Effector memory CD4-positive, alpha-beta T cell (primary cell): ENCODE data around the gene KLRK1.

Experiments used
- DNase-seq, 3 donors: peaks; one replicate each; pipeline ENCODE4 v3.0.0-alpha.2; 2020
- H3K27ac ChIP-seq: 2 replicates; pipeline ENCODE4 v1.7.0; 2013; ENCODE audit warnings: mild to moderate bottlenecking, low read length, moderate library complexity; ENCODE audit not compliant: insufficient read depth, poor library complexity, severe bottlenecking
- H3K27me3 ChIP-seq: replicated peaks from 2 replicates; pipeline ENCODE4 v1.7.0; 2013; ENCODE audit warnings: mild to moderate bottlenecking, low read length; ENCODE audit not compliant: insufficient read depth, control insufficient read depth, poor library complexity, severe bottlenecking
- H3K36me3 ChIP-seq: 2 replicates; pipeline ENCODE4 v1.7.0; 2013; ENCODE audit warnings: mild to moderate bottlenecking, low read length, moderate library complexity; ENCODE audit not compliant: control insufficient read depth, insufficient read depth
- H3K4me1 ChIP-seq: 2 replicates; pipeline ENCODE4 v1.7.0; 2013; ENCODE audit warnings: low read length, mild to moderate bottlenecking; ENCODE audit not compliant: control insufficient read depth, insufficient read depth, poor library complexity, severe bottlenecking
- H3K4me3 ChIP-seq: 2 replicates; pipeline ENCODE4 v1.7.0; 2013; ENCODE audit warnings: low read length, low read depth, mild to moderate bottlenecking; ENCODE audit not compliant: insufficient read depth, poor library complexity, severe bottlenecking
- H3K9me3 ChIP-seq: 2 replicates; pipeline ENCODE4 v1.7.0; 2013; ENCODE audit warnings: mild to moderate bottlenecking, low read length, moderate library complexity; ENCODE audit not compliant: control insufficient read depth

KLRK1 gene

GRCh38 chr12:10363914-10364814 lies 25.7 kb downstream of the KLRK1 start:
- no peaks in the 10 kb centered on the region for H3K27me3 ChIP-seq
- no peak for DNase-seq
- H3K4me1 ChIP-seq, result peaks cover 5% of the 10 kb centered on the region
- peak overlapping the region; percentile 61 for H3K27ac ChIP-seq
- no peaks in the 10 kb centered on the region for H3K36me3 ChIP-seq
- H3K4me3 ChIP-seq, result peak overlapping the region; percentile 91
- no peaks in the 10 kb centered on the region for H3K9me3 ChIP-seq

DNA sequence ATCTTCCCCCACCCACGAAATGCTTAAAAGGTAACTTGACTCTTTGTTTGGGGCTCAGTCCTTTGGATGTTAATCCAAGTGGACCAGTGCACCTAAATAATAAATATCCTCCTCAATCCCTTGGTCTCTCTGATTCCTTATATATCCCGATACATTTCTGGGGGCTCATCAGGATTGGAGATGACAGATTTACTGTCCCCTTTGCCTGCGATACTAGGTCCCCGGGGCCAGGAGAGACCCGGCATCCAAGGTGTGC lies 26.3 kb downstream of the KLRK1 start:
- DNase-seq, result no peak
- Histone ChIP-seq H3K36me3 (no peaks in the 10 kb centered on the region), H3K4me1 (peaks cover 5% of the 10 kb centered on the region), H3K4me3 (no peak overlapping the region), H3K27me3 (no peaks in the 10 kb centered on the region), H3K9me3 (no peaks in the 10 kb centered on the region), H3K27ac (no peak overlapping the region)

- DNase-seq, result no peak
- Histone ChIP-seq H3K9me3 (no peaks in the 10 kb centered on the region), H3K36me3 (no peaks in the 10 kb centered on the region), H3K4me1 (peaks cover 5% of the 10 kb centered on the region), H3K4me3 (no peak overlapping the region), H3K27ac (no peak overlapping the region), H3K27me3 (no peaks in the 10 kb centered on the region)
Observed at GRCh38 chr12:10362828-10363657, 26.8 kb downstream of the KLRK1 start.

GRCh38 chr12:10362325-10362724 lies 27.5 kb downstream of the KLRK1 start:
- H3K27me3 ChIP-seq, result no peaks in the 10 kb centered on the region
- H3K9me3 ChIP-seq, result no peaks in the 10 kb centered on the region
- H3K27ac ChIP-seq, result no peak overlapping the region
- H3K4me3 ChIP-seq, result no peak overlapping the region
- no peaks in the 10 kb centered on the region for H3K36me3 ChIP-seq
- H3K4me1 ChIP-seq, result peaks cover 5% of the 10 kb centered on the region
- no peak for DNase-seq

- Histone ChIP-seq H3K27ac (no peak overlapping the region), H3K4me1 (peaks cover 5% of the 10 kb centered on the region), H3K36me3 (no peaks in the 10 kb centered on the region), H3K9me3 (no peaks in the 10 kb centered on the region), H3K4me3 (no peak overlapping the region), H3K27me3 (no peaks in the 10 kb centered on the region)
- DNase-seq, result no peak
Observed at GRCh38 chr12:10361622-10362021, 28.2 kb downstream of the KLRK1 start.

DNA sequence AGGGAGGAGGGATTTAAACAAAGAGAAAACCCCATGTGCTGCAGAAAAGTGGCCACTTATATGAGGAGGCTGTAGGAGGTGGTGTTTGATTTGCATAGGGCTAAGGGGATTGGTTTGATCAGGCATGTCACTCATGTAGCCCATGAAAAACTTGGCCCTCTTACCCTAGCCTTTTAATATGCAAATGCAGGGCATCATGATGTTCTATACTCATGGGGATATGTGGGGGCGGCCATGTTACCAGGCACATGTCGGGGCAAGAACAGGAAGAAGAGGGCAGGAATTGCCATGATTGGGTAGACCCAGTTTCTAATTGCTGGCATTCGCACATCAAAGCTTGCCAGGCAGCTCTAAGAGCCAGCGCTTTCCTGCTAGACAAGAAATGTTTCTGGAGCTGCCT lies 28.8 kb downstream of the KLRK1 start:
- no peak for DNase-seq
- no peaks in the 10 kb centered on the region for H3K9me3 ChIP-seq
- no peaks in the 10 kb centered on the region for H3K36me3 ChIP-seq
- no peak overlapping the region for H3K27ac ChIP-seq
- no peaks in the 10 kb centered on the region for H3K27me3 ChIP-seq
- H3K4me1 ChIP-seq, result peaks cover 5% of the 10 kb centered on the region
- H3K4me3 ChIP-seq, result no peak overlapping the region

GRCh38 chr12:10358969-10359368 lies 30.9 kb downstream of the KLRK1 start:
- Histone ChIP-seq H3K9me3 (no peaks in the 10 kb centered on the region), H3K27ac (no peak overlapping the region), H3K27me3 (no peaks in the 10 kb centered on the region), H3K4me3 (no peak overlapping the region), H3K36me3 (no peaks in the 10 kb centered on the region), H3K4me1 (no peaks in the 10 kb centered on the region)
- DNase-seq, result no peak

DNA sequence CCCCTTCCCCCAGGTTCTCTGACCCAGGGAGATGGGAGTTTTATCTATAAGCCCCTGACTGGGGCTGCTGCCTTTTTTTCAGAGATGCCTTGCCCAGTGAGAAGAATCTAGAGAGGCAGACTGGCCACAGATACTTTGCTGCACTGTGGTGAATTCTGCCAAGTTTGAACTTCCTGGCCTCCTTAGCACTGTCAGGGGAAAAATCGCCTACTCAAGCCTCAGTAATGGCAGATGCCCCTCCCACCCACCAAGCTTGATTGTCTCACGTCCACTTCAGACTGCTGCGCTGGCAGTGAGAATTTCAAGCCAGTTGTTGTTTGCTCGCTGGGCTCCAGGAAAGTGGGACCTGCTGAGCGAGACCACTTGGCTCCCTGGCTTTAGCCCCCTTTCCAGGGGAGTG lies 31.7 kb downstream of the KLRK1 start:
- Histone ChIP-seq H3K9me3 (no peaks in the 10 kb centered on the region), H3K27me3 (no peaks in the 10 kb centered on the region), H3K4me1 (no peaks in the 10 kb centered on the region), H3K36me3 (no peaks in the 10 kb centered on the region), H3K4me3 (no peak overlapping the region), H3K27ac (no peak overlapping the region)
- no peak for DNase-seq

DNA sequence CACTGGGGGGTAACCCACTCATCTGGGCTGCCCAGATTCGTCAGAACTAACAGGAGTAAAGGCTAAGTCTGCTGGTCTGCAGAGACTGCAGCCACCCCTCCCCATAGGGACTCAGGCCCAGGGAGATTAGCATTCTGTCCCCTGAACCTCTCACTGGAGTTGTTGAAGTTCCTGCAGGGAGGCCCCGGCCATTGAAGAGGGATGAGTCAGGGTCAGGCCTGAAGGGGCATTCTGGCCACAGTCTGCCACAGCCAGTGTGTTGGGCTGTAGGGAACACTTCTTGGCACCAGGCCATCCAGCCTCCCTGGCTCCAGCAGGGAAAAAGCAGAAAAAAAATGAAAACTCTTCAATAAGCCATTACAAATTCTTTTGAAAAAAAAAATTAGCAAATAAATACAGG lies 35.3 kb downstream of the KLRK1 start:
- no peaks in the 10 kb centered on the region for H3K9me3 ChIP-seq
- no peaks in the 10 kb centered on the region for H3K4me1 ChIP-seq
- no peaks in the 10 kb centered on the region for H3K27me3 ChIP-seq
- no peaks in the 10 kb centered on the region for H3K36me3 ChIP-seq
- no peak for DNase-seq
- H3K27ac ChIP-seq, result no peak overlapping the region
- no peak overlapping the region for H3K4me3 ChIP-seq

GRCh38 chr12:10354071-10354470 lies 35.8 kb downstream of the KLRK1 start:
- Histone ChIP-seq H3K27ac (no peak overlapping the region), H3K4me1 (no peaks in the 10 kb centered on the region), H3K4me3 (no peak overlapping the region), H3K27me3 (no peaks in the 10 kb centered on the region), H3K9me3 (no peaks in the 10 kb centered on the region), H3K36me3 (no peaks in the 10 kb centered on the region)
- DNase-seq, result no peak
